ENCODE measurements around the gene SFXN5. TPM values are rescaled to one million over a fixed set of nuclear protein-coding genes. Genes with fewer than 3 reads are reported as not detected.

Gene SFXN5
- polyA plus RNA-seq, 1 donor (not counting 4 experiments of a cell fraction or from before 2014, with no cell fraction given) = 6.3 TPM

DNA sequence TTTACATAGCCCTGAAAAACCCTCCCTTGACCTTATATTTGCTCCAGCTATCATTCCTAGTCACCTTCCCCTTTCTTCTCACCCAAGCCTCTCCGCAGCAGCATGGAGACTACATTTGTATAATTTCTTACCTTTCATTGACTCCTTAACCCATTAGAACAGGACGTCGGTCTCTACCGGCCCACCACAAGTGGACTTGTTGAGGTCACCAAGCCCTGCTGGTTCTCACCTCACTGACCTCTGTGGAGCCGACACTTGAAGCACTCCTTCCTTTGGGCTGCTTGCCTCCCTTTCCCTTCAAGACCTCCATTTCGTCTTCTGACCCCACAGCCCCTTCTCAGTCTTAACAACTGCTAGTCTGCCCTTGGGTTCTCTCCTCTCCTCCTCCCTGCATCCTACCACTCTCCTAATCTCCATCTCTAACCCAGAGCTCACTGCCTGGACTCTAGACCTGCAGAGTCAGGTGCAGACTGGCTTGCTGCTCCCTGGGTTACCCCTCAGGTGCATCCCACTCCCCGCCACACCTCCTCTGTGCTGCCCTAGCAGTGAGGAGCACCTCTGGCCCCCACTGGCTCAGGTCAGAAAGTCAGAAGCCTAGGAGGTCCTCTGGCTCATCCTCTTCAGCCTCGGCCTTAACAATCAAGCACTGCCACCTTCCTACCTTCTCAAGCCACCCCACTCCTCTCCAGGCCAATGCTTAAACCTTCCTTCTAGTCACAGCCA, 5.3 kb upstream of the SFXN5 start:
- peaks cover 19% of the 10 kb centered on the region for H3K79me2 ChIP-seq (ENCODE audit: control insufficient read depth, insufficient read depth, low read length)
- H3K4me1 ChIP-seq (ENCODE audit: control insufficient read depth, extremely low read depth, insufficient read depth, low read length) = peaks cover 5% of the 10 kb centered on the region
- peaks cover 20 to 30% of the 10 kb centered on the region in 2 experiments for H3K36me3 ChIP-seq (ENCODE audit: control insufficient read depth in 2 of 2, extremely low read depth in 1 of 2, insufficient read depth in 2 of 2, low read length in 2 of 2)
- H3K4me3 ChIP-seq (ENCODE audit: control insufficient read depth in 2 of 3, extremely low read depth in 1 of 3, insufficient read depth in 2 of 3, low read depth in 1 of 3, low read length in 3 of 3) = no peak overlapping the region
- TF ChIP-seq, protein P1, sequence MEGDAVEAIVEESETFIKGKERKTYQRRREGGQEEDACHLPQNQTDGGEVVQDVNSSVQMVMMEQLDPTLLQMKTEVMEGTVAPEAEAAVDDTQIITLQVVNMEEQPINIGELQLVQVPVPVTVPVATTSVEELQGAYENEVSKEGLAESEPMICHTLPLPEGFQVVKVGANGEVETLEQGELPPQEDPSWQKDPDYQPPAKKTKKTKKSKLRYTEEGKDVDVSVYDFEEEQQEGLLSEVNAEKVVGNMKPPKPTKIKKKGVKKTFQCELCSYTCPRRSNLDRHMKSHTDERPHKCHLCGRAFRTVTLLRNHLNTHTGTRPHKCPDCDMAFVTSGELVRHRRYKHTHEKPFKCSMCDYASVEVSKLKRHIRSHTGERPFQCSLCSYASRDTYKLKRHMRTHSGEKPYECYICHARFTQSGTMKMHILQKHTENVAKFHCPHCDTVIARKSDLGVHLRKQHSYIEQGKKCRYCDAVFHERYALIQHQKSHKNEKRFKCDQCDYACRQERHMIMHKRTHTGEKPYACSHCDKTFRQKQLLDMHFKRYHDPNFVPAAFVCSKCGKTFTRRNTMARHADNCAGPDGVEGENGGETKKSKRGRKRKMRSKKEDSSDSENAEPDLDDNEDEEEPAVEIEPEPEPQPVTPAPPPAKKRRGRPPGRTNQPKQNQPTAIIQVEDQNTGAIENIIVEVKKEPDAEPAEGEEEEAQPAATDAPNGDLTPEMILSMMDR (optimal IDR thresholded peaks at IDR 0.05 in 1 of 3, IDR thresholded peaks at IDR 0.05 in 1 of 3, conservative IDR thresholded peaks at IDR 0.05 in 1 of 3; ENCODE audit: extremely low read depth in 1 of 3, insufficient read depth in 2 of 3, low read length in 3 of 3) = no peak
- no peak for TF ChIP-seq EZH2 (IDR thresholded peaks at IDR 0.05; ENCODE audit: low read length)
- H3K9me1 ChIP-seq (ENCODE audit: control insufficient read depth, extremely low read depth, insufficient read depth, low read length) = no peaks in the 10 kb centered on the region
- no peaks in the 10 kb centered on the region for H3K9me3 ChIP-seq (ENCODE audit: control insufficient read depth, low read depth, low read length)
- dilution Hi-C loops (cut with MboI; ENCODE audit: extremely low pct_ligation_motif_present, low sequenced_read_pairs) = no loop called here
- no peaks in the 10 kb centered on the region for H3K27me3 ChIP-seq (ENCODE audit: control insufficient read depth, extremely low read depth, insufficient read depth, low read length)
- no peak for FAIRE-seq
- H4K20me1 ChIP-seq (ENCODE audit: control insufficient read depth, extremely low read depth, insufficient read depth, low read length) = no peaks in the 10 kb centered on the region
- no peak overlapping the region for H3K9ac ChIP-seq (ENCODE audit: control insufficient read depth, extremely low read depth, insufficient read depth, low read length)
- no peak overlapping the region for H3K27ac ChIP-seq (ENCODE audit: control insufficient read depth, insufficient read depth, low read length)
- H2AFZ ChIP-seq (ENCODE audit: control insufficient read depth, low read length) = no peak overlapping the region
- no peak for DNase-seq (ENCODE audit: low read depth, low spot score)
- H3K4me2 ChIP-seq (ENCODE audit: control insufficient read depth, extremely low read depth, insufficient read depth, low read depth, low read length) = no peak overlapping the region

DNA sequence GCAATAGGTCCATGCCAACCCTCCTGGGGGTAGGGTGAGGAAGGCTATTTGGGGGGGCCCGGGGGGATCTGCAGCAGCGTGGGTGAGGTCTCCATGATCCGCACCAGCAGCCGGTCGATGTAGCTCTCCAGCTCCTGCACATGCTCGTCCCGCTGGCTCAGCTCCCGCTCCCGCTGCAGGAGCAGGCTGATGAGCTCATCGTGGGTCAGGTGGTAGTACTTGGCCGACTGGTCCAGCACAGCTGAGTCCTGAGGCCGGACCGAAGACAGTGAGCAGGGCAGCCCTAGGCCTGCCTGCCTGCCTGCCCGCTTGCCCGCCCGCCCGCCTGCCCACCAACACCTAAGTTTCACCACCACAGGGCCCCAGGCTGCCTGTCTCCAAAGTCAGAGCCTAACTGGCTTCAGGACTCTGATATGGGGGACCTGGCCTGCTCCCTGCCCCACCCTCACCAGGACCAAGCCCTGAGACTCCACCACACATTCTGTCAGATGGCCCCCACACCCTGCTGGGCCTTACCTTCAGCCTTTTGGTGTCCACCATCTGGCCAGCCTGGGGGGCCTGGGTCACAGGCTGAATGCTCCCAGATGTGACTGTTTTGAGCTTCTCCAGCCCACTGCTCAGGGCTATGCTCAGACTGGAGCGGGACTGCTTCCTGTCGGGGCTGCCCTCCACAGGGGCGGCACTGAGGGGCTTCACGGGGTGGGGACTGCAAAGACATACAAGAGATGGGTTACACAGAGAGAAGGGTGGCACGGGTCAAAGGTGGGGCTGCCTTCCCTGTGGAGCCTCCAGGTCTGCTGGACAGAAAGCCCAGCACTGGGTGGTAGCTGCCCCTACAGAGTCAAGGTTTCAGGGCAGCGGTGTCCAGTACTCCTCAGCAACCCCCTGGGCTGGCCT, 4.2 kb upstream of the SFXN5 start:
- no peak for FAIRE-seq
- Histone ChIP-seq H3K36me3 (ENCODE audit: control insufficient read depth in 2 of 2, extremely low read depth in 1 of 2, insufficient read depth in 2 of 2, low read length in 2 of 2) (peaks cover 20 to 30% of the 10 kb centered on the region in 2 experiments), H3K4me1 (ENCODE audit: control insufficient read depth, extremely low read depth, insufficient read depth, low read length) (peaks cover 8% of the 10 kb centered on the region), H3K9me1 (ENCODE audit: control insufficient read depth, extremely low read depth, insufficient read depth, low read length) (no peaks in the 10 kb centered on the region), H3K79me2 (ENCODE audit: control insufficient read depth, insufficient read depth, low read length) (peaks cover 11% of the 10 kb centered on the region), H3K9ac (ENCODE audit: control insufficient read depth, extremely low read depth, insufficient read depth, low read length) (no peak overlapping the region), H3K4me2 (ENCODE audit: control insufficient read depth, extremely low read depth, insufficient read depth, low read depth, low read length) (no peak overlapping the region), H2AFZ (ENCODE audit: control insufficient read depth, low read length) (no peak overlapping the region), H3K27ac (ENCODE audit: control insufficient read depth, insufficient read depth, low read length) (no peak overlapping the region), H3K27me3 (ENCODE audit: control insufficient read depth, extremely low read depth, insufficient read depth, low read length) (no peaks in the 10 kb centered on the region), H3K9me3 (ENCODE audit: control insufficient read depth, low read depth, low read length) (no peaks in the 10 kb centered on the region), H3K4me3 (ENCODE audit: control insufficient read depth in 2 of 3, extremely low read depth in 1 of 3, insufficient read depth in 2 of 3, low read depth in 1 of 3, low read length in 3 of 3) (no peak overlapping the region), H4K20me1 (ENCODE audit: control insufficient read depth, extremely low read depth, insufficient read depth, low read length) (no peaks in the 10 kb centered on the region)
- TF ChIP-seq, protein P1 (optimal IDR thresholded peaks at IDR 0.05 in 1 of 3, IDR thresholded peaks at IDR 0.05 in 1 of 3, conservative IDR thresholded peaks at IDR 0.05 in 1 of 3; ENCODE audit: extremely low read depth in 1 of 3, insufficient read depth in 2 of 3, low read length in 3 of 3) = no peak
- no peak for TF ChIP-seq EZH2 (IDR thresholded peaks at IDR 0.05; ENCODE audit: low read length)
- no peak for DNase-seq (ENCODE audit: low read depth, low spot score)
- dilution Hi-C loops (cut with MboI; ENCODE audit: extremely low pct_ligation_motif_present, low sequenced_read_pairs) = no loop called here
